GM19035 (cell line): Measurements from ENCODE around the gene MPND.
"Not testable (repeated sequence)": the region's sequence is repeated elsewhere in the genome, so short reads cannot be mapped to it uniquely, and the experiment has no call there.

Experiments used
- ATAC-seq: cut with Tn5 transposase; IDR thresholded peaks from one replicate; pipeline ENCODE4 v1.9.1; 2021; ENCODE audit not compliant: unreplicated experiment

Gene MPND

DNA sequence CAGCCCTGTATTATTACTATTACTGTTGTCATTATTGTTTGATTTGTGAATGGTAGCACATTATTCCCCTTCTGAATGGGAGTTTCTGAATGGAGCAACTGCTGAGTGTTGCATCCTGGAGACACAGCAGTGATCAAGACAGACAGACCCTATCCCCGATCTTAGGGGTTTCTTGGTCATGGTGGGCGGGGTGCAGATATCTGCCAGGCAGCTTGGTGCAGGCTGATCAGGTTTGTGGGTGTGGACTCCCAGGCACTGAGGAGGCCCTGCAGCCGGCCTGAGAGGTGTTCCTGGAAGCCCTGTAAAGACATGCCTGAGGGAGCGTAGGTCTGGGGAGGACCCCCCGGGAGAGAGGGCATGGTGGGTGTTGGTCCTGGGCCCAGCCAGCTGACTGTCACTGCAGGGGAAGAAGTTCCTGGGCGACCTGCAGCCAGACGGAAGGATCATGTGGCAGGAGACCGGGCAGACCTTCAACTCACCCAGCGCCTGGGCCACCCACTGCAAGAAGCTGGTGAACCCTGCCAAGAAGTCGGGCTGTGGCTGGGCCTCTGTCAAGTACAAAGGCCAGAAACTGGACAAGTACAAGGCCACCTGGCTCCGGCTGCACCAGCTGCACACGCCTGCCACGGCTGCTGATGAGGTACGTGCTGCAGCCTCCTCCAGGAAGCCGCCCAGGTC, 2.1 kb downstream of the MPND start:
- ATAC-seq, result no peak

DNA sequence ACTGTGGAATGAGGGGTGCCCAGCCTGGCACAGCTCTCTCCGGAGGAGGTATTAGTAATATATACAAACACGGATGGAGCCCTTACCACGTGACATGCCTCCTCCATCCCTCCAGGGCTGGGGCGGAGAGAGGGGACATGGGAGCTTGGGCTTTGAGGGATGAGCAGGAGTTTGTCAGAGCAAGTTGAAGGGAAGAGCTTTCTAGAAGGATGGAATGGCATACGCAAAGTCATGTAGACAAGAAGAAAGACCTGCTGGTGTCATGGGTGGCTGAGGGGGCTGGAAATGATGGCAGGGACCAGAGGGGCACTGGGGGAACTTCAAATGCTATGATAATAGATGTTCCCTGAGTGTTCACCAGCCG, 2.6 kb downstream of the MPND start:
- no peak for ATAC-seq

DNA sequence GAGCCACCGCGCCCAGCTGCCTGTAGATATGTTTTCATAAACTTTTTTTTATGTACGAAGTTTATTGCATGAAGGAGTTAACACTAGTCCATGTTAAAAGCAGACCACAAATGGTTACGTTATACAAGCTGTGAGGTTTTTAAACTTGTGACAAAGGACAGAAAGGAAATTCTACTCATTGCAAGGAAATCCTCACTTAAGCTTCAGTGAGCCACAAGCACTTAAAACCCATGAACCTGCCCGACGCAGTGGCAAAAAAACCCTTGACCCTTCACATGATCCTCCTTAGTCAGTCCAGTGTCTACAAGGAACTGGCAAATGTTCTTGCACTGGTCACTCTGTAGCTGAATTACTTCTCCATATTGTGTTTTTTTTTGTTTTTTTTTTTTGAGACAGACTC, 4.2 kb downstream of the MPND start:
- ATAC-seq, result no peak

DNA sequence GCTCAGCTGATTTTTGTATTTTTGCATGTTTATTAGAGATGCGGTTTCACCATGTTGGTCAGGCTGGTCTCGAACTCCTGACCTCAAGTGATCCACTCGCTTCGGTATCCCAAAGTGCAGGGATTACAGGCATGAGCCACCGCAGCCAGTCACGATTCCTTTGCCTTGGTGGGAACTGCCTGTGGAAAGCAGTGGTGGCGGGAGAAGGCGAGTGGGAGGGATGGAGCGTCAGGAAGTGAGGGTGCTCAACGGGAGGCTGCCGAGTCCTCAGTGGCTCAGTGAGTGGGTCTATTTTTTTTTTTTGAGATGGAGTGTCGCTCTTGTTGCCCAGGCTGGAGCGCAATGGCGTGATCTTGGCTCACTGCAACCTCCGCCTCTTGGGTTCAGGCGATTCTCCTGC, 5.9 kb downstream of the MPND start:
- not testable (repeated sequence) for ATAC-seq

DNA sequence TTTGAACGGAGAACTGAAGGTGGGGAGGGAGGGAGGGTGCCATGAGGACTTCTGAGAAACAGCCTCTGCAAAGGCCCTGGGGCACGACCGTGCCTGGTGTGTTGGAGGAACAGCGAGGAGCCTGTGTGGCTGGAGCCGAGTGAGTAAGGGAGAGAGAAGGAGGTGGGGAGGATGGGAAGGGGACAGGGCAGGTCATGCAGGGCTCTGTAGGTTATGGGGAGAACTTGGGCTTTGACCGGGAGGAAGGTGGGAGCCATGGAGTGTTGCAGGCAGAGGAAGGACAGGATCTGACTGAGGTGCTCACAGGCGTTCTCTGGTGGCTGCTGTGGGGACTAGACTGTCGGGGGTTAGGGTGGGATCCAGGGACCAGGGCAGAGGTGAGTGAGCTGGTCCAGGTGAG, 6.7 kb downstream of the MPND start:
- no peak for ATAC-seq

DNA sequence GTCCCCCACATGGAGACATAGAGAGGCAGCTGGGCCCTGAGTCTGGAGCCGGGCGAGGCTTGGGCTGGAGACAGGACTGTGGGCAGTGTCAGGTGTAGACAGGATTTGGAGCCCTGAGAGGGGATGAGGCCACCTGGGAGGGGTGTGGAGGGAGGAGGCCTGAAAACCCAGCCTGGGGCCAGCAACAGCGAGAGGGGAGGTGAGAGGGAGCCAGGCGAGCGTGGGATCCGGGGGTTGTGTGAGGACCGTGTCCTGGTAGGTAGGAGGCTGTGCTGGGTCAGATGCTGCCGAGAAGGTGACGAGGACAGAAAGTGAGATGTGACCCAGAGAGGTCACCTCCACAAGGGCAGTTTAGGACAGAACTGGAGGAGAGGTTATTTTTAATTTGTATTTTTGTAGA, 7.4 kb downstream of the MPND start:
- ATAC-seq, result no peak

DNA sequence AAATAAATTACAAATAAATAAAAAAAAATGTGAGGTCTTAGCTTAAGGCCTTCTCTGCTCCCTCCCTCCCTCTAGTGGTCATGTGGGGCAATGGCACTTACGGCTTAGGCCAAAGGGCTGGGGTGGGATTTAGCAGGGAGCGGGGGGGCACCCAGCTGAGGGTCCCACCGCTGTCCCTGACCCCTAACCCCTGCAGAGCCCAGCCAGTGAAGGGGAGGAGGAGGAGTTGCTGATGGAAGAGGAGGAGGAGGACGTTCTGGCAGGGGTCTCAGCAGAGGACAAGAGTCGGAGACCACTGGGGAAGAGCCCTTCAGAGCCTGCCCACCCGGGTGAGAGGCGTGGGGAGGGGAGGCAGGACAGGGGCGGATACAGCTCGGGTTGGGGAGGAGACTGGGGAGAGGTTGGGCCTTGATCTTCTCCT, 9.3 kb downstream of the MPND start:
- no peak for ATAC-seq

DNA sequence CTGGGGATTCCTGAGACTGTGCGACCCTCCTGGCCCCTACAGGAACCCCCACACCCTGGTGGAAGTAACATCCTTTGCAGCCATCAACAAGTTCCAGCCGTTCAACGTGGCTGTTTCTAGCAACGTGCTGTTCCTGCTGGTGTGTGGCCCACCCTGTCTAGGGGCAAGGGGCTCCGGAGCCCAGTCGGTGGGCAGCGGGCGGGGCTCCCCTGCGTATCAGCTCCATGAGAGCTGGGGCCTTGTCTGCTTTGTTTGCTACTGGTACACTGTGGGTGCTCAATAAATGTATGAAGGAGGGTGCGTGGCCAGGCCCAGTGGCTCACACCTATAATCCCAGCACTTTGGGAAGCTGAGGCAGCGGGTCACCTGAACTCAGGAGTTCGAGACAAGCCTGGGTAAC, 10.9 kb downstream of the MPND start:
- ATAC-seq, result no peak

DNA sequence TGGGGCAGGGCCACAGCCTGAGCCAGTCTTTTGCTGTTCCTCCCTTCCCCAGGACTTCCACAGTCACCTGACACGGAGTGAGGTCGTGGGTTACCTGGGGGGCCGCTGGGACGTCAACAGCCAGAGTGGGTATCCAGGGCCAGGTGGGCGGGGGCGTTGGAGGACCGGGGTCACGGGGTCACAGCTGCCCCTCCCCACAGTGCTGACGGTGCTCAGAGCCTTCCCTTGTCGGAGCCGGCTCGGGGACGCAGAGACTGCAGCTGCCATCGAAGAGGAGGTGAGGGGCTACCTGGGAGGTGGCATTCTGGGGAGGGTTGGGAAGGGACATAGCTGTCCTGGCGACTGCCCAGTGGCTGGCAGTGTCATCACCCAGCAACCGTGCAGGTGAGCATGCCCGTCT, 11.5 kb downstream of the MPND start:
- ATAC-seq, result no peak

DNA sequence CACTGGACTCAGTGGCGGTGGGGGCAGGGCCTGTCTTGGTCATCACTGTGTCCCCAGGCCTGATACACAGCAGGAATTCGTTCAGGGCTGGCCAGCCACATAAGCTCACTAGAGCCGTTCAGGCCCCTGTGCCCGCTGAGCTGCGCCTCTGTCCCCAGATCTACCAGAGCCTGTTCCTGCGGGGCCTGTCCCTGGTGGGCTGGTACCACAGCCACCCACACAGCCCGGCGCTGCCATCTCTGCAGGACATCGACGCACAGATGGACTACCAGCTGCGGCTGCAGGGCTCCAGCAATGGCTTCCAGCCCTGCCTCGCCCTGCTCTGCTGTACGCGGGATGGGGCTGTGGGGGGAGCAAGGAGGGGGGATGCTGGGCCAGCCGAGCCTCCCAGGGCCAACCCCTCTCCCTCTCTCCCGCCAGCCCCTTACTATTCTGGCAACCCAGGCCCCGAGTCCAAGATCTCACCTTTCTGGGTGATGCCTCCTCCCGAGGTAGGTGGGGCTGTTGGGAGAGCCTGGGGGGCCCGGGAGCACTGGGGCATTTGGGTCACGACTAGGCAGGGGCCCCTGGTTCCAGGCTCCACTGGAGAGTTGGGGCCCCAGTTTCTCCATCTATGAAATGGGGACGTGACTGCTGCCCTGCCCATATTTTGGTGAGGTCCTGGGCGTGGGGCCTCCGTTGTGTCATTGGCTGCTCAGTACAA, 13.9 kb downstream of the MPND start:
- no peak for ATAC-seq

DNA sequence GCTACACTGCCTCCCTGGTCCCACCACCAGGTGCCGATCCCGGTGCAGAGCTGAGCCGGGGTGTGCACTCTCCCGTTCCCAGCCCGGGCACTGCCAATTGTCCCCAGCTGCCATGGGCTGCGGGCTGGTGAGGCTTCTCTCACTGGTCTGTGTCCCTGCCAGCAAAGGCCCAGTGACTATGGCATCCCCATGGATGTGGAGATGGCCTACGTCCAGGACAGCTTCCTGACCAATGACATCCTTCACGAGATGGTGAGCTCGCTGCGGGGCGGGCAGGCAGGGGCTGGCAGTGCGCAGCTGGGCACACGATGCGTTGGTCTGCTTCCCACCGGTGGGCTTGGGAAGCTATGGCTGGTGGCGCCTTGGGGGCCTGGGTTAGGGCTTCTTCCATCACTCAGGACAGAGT, 14.6 kb downstream of the MPND start:
- ATAC-seq, result no peak

DNA sequence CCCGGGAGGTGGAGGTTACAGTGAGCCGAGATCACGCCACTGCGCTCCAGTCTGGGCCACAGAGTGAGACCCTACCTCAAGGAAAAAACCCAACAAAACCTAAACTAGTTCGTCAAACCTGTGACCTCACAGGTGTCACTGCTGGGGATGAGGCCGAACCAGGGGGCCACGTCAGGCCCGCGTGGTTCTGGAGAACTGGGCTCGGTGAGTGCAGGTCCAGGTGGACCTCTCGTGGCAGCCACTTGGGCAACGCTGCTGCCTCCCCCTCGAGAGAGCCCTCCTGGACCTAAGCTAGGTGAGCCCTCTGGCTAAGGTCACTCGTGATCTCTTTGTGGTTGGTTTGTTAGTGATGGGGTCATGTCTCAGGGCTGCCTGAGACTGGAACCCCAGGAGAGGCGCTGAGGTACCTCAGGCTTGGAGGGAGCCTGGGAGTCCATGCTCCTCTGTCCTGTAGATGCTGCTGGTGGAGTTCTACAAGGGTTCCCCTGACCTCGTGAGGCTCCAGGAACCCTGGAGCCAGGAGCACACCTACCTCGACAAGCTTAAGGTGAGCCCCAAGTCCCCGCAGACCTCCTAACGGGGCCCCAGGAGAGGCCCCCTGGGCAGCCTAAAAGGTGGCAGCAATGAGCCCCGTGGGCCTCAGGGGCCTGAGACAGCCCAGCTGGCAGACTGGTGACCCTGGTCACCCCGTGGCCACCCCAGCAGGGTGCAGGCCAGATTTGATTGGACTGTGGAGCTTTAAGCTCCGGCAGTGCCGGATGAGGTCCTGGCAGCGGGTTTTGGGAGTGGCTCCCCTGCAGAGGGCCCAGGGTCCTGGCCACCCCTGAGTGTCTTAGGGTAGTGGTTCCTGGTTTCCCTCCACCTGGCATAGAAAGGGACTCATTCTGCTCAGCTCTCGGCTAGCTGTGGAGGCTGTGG, 15.6 kb downstream of the MPND start:
- ATAC-seq, result no peak

DNA sequence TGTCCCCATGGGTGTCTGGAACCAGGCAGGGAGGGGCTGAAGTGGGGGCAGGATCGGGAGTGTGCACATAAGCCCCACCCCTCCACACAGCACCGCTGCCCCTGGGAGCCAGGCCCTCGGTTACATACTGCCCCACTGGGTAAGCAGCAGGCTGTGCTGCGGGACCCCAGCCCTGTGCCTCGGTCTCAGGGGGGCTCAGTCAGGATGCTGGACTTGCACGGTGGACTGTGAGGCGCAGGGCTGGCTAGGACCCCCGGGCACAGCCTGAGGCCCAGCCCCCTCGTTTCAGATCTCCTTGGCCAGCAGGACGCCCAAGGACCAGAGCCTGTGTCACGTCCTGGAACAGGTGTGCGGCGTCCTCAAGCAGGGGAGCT, 16.3 kb downstream of the MPND start:
- ATAC-seq, result no peak

DNA sequence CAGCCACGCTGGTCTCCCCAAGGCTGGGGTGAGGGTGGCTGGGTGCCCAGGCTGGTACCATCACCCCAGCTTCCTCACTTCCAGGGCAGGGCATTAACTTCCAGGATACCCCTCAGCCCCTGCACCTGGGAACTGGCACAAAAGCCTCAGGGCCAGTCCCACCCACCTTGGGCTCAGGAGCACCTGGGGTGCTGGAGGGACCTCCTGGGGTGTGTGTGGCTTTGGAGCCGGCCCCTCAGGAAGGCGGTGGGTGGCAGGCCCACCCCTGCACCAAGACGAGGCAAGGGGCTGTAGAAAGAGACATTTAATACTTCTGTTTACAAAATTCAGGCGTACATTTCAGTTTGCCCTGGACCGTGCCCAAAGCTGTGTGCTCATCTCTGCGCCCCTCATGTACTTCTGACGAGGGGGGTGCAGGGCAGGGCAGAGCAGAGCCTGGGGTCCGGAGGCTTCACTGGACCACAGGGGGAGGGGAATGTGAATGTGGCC, 16.8 kb downstream of the MPND start:
- no peak for ATAC-seq

DNA sequence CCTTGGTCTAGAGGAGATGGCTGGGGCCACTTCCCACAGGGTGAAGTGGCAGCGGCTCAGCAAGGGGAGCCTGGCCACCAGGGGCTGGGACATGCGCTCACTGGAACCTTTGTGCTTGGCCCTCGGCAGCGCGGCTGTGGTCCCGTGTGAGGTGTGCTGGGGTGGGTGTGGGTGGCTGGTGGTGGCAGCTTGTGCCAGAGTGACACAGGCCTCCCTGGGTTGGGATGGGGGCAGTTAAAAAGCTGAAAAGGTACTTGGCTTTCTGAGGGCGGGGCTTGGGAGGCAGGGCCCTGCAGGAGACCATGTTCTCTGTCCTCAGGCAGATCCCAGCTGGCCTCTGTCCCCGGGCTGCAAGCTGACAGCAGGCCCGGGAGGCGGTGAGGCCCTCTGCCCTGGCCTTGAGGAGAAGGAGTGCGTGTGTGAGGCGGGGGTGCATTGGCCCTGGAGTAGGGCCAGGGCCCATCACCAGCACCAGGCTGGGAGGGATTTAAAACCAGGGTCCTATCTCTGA, 17.3 kb downstream of the MPND start:
- no peak for ATAC-seq

DNA sequence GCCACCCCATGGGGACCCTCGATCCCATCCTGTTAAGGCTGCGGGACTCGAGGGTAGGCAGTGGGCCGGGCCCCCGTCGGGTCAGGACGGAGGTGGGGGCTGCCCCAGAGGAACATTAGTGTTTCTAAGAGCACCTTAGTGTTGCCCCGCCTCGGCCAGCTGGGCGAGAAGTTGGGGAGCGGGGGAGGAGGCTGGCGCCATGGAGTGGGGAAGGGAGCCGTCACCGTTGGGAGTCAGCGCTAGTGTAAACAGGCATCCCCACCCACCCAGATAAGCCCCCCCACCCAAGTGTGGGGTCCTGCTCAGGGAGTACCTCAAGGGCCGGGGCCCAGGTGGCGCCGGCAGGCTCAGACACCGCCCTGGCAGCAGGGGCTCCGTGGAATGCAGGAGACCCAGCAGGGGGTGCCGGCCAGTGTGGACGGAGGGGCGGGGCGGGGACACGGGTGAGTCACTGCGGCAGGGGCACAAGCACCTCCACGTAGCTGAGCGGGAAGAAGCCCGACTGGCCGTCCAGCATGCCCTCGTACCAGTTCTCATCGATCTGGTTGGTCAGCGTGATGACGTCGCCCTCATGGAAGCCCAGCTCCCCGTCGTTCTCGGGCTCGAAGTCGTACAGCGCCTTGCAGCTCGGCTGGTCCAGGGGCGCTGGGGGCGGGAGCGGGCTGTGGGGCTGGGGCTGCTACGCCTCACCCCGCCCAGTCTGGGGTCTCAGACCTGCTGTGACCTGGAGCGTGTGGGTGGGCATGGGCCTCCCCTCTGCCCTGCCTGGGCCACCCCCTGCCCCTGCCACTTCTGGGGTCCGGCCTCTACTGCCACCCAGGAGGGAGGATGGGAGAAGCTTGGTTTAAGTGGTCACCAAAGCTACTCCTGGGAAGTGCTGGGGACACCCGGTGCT, 18.0 kb downstream of the MPND start:
- ATAC-seq, result no peak

DNA sequence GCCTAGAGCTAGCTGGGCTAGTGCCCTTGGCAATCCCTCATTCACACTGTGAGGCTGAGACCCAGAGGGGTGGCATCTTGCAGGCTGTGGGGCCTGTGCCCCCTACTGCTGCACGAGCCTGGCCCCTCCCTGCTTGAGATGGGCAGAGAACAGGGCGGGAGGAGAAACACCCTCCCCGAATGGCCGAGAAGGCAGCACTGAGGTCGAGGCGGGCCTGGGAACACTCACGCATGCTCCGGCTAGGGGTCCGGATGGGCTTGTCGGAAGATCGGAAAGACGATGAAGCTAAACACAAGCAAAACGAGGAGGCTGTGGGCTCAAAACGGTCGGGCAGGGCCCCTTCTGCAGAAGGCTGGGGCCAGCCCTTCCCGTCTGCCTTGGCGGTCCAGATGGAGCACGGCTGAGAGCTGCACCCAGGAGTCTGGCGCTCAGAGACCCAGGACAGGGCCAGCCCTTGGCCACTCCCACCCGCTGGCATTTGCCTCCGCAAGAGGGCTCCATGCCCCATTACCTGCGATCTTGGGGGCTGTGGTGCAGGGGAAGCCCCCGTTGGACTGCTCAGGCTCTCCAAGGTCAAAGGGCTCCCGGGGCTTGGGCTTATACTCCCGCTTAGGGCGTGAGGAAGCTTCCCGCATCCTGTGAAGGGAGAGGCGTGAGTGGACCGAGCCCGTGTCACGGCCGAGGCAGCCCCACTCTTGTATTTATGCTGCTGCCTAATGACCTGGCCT, 18.9 kb downstream of the MPND start:
- ATAC-seq, result no peak

DNA sequence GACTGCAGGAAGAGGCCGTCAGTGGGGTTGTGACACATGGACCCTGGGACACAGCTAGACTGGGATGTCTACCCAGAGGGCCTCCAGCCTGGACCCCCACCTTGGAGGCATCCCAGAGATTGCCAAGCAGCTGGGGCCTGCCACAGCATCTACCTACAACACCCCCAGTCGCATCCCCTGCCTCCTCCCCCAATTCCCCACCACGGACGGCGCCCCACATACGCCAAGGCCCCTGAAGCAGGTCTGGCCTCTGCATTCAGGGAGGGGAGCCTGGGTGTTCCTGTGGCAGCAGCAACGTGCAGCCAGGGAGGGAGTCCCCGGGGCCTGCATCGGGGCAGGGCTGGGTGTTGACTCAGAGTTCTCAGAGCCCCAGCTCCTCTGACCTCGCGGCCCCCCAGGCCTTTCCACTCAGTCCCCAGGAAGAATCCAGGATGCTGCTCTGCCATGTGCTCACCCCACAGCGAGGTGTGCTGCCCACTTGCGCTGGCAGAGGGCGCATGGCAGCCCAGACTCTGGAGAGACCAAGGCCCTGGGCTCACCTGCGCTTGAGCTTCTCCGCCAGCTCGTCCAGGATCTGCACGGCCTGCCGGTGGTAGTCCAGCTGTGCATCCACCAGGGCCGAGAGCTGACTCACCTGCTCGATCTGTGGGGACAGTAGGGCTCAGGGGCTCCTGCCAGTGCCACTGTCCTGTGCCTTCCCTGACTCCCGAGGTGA, 19.6 kb downstream of the MPND start:
- no peak for ATAC-seq

DNA sequence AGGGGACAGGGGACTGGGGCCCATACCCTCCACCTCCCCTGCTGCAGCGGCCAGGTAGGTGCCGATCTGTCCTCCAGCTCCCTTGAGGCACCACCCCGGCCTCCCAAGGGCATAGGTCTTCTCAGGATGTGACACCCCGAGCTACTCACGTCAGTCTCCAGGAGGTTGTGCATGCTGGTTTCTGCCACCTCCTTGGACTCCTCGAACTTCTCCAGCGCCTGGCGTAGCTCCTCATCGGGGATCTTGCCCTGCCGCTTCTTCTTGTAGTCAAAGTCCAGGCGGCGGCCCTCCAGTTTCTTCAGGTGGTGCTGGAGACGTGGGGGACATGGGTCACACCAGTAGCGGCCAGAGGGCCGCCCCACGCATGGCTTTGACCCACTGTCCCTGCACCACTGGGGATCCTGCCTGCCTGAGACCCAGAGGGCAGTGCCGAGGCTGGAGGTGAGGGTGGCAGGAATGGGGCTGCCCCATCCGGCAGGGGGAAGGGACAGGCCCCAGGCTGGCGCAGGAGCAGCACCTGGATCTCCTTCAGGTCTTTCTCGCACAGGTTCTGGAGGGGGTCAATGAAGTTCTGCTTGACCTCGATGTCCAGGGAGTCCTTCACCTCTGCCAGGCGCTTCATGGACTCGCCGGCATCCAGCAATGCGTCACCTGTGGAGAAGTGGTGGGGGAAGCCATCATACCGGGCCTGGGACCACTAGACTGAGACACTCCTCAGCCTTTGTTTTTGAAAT, 20.4 kb downstream of the MPND start:
- ATAC-seq, result no peak
